HepG2 (cell line): ENCODE results near the gene SNX30. TPM values are rescaled to one million over a fixed set of nuclear protein-coding genes. Genes with fewer than 3 reads are reported as not detected.

Experiments used
- GABPA ChIP-seq, 2 experiments: IDR thresholded peaks; 2 replicates each; pipeline ENCODE4 v1.6.1; 2011 to 2016; ENCODE audit warnings: low read depth in 2 of 2, low read length in 1 of 2, missing biosample characterization in 1 of 2, missing genetic modification characterization in 1 of 2
- GABPB1 ChIP-seq: IDR thresholded peaks from 2 replicates; pipeline ENCODE4 v1.6.1; 2016; ENCODE audit warnings: mild to moderate bottlenecking, missing genetic modification reagents, moderate library complexity, missing compliant biosample characterization
- NPAS2 ChIP-seq: sonication (generic); formaldehyde crosslinking; IDR thresholded peaks from 2 replicates; pipeline ENCODE4 v1.8.0; 2022; ENCODE audit warnings: mild to moderate bottlenecking, missing genetic modification reagents, borderline replicate concordance
- RAD21 ChIP-seq: fragments of 450-650 bp; formaldehyde crosslinking; IDR thresholded peaks from 2 replicates; pipeline ENCODE4 v1.5.0; 2020; ENCODE audit warnings: mild to moderate bottlenecking
- SMAD3 ChIP-seq: sonication (generic); formaldehyde crosslinking; IDR thresholded peaks from 2 replicates; pipeline ENCODE4 v1.4.0; 2020; ENCODE audit warnings: missing genetic modification reagents
- SYNCRIP ChIP-seq: fragments of 200-400 bp; formaldehyde crosslinking; IDR thresholded peaks from 2 replicates; pipeline ENCODE4 v1.6.1; 2018; ENCODE audit warnings: mild to moderate bottlenecking, low read depth, low read length; ENCODE audit not compliant: insufficient read depth
- ZNF501 ChIP-seq: sonication (generic); formaldehyde crosslinking; IDR thresholded peaks from 2 replicates; pipeline ENCODE4 v1.5.1; 2020; ENCODE audit warnings: mild to moderate bottlenecking, moderate library complexity, missing genetic modification reagents
- polyA plus RNA-seq, 8 experiments: library from polyadenylated mRNA; depleted of rRNA in 3 of 8; stranded (reverse) in 7 of 8; unstranded in 1 of 8; fragments of >200 nt; fragmentation: Illumina TruSeq in 4 of 8; extraction: Trizol in 4 of 8; gene quantifications; 2 replicates each; pipeline versions ENCODE4 v1.2.1 to v1.2.3, GENCODE V29; 2011 to 2016; ENCODE audit warnings: low read depth in 4 of 8, missing spikeins in 1 of 8, mixed read lengths in 1 of 8; ENCODE audit not compliant: insufficient read depth in 1 of 8
- total RNA-seq, 5 experiments: library from RNA; depleted of rRNA; stranded (reverse); fragments of >200 nt; fragmentation: Illumina TruSeq; extraction: Trizol; gene quantifications; 2 replicates each; pipeline ENCODE4 v1.2.3, GENCODE V29; 2016; ENCODE audit warnings: low read depth in 1 of 5
- TF ChIP-seq, protein P1 (sequence below), 2 experiments: fragments of 450-650 bp in 1 of 2; sonication (generic) in 1 of 2; formaldehyde crosslinking in 1 of 2; IDR thresholded peaks; 2 replicates each; pipeline versions ENCODE4 v1.6.1 to v1.8.0; 2016 to 2022; ENCODE audit warnings: antibody characterized with exemption in 1 of 2, mild to moderate bottlenecking in 1 of 2, missing genetic modification reagents in 1 of 2
- TF ChIP-seq, protein P2 (sequence below): sonication (generic); formaldehyde crosslinking; IDR thresholded peaks from 2 replicates; pipeline ENCODE4 v1.8.1; 2023; ENCODE audit warnings: mild to moderate bottlenecking, inconsistent platforms, moderate library complexity, missing genetic modification reagents, borderline replicate concordance
- TF ChIP-seq, protein P3 (sequence below): sonication (generic); formaldehyde crosslinking; IDR thresholded peaks from 2 replicates; pipeline ENCODE4 v1.4.0; 2020; ENCODE audit warnings: missing genetic modification reagents
- TF ChIP-seq, protein P4 (sequence below): sonication (generic); formaldehyde crosslinking; IDR thresholded peaks from 2 replicates; pipeline ENCODE4 v1.5.0; 2020; ENCODE audit warnings: mild to moderate bottlenecking, missing genetic modification reagents, moderate library complexity

The SNX30 gene
- total and polyA plus RNA-seq, 2 of the 13 experiments (the other 11 are each of a cell fraction or from before 2014, with no cell fraction given): 4.4 to 12.4 TPM

DNA sequence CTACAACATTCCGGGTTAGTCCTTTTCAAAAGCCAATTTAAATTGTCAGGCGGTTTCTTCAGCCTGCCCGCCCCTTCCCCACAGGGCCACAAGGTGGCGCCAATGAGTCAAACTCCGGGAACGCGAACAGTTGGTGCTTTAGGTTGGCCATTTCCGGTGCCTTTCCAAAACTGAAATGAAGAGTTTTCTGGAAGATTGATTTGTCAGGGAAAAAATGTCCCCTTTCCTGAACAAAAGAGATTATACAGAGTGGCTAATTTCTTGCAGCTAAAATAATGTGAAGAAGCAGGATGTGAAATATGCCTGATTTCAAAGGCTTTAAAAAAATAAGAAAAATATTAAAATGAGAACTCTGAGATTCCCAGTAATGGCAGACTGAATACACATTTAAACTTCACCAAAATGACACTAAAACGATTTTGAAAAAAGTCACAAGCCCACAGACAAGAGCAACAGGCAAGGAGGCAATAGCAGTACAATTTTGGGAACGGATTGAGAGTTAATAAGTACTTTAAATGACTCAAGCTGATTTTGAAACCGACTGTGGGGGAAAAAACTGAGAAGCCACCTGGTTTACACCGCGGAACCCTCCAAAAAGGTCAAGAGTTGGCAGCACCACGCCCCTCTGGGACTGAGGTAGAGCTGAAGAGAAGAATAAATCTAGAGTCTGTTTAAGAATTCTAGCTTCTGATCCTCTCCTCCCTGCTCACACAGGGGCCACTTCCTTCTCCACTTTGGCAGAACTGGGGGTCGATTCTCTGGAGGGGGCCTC lies 94.4 kb downstream of the SNX30 start (continued):
- TF ChIP-seq, protein P1, sequence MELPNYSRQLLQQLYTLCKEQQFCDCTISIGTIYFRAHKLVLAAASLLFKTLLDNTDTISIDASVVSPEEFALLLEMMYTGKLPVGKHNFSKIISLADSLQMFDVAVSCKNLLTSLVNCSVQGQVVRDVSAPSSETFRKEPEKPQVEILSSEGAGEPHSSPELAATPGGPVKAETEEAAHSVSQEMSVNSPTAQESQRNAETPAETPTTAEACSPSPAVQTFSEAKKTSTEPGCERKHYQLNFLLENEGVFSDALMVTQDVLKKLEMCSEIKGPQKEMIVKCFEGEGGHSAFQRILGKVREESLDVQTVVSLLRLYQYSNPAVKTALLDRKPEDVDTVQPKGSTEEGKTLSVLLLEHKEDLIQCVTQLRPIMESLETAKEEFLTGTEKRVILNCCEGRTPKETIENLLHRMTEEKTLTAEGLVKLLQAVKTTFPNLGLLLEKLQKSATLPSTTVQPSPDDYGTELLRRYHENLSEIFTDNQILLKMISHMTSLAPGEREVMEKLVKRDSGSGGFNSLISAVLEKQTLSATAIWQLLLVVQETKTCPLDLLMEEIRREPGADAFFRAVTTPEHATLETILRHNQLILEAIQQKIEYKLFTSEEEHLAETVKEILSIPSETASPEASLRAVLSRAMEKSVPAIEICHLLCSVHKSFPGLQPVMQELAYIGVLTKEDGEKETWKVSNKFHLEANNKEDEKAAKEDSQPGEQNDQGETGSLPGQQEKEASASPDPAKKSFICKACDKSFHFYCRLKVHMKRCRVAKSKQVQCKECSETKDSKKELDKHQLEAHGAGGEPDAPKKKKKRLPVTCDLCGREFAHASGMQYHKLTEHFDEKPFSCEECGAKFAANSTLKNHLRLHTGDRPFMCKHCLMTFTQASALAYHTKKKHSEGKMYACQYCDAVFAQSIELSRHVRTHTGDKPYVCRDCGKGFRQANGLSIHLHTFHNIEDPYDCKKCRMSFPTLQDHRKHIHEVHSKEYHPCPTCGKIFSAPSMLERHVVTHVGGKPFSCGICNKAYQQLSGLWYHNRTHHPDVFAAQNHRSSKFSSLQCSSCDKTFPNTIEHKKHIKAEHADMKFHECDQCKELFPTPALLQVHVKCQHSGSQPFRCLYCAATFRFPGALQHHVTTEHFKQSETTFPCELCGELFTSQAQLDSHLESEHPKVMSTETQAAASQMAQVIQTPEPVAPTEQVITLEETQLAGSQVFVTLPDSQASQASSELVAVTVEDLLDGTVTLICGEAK (IDR thresholded peaks at IDR 0.05): no peak
- TF ChIP-seq, protein P1 (CRISPR knock-in tag; IDR thresholded peaks at IDR 0.05): no peak
- TF ChIP-seq, protein P2, sequence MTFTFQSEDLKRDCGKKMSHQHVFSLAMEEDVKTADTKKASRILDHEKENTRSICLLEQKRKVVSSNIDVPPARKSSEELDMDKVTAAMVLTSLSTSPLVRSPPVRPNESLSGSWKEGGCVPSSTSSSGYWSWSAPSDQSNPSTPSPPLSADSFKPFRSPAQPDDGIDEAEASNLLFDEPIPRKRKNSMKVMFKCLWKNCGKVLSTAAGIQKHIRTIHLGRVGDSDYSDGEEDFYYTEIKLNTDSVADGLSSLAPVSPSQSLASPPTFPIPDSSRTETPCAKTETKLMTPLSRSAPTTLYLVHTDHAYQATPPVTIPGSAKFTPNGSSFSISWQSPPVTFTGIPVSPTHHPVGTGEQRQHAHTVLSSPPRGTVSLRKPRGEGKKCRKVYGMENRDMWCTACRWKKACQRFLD (CRISPR knock-in tag): no peak
- TF ChIP-seq GABPA (IDR thresholded peaks at IDR 0.05; ENCODE audit: low read depth, low read length) (no peak), GABPA (CRISPR knock-in tag; IDR thresholded peaks at IDR 0.05; ENCODE audit: low read depth) (peak; percentile 64), NPAS2 (CRISPR knock-in tag) (no peak), GABPB1 (CRISPR knock-in tag) (peak; percentile 70), SYNCRIP (no peak), ZNF501 (CRISPR knock-in tag) (peak; percentile 44; the same call in 1 of the 2 replicates), SMAD3 (CRISPR knock-in tag) (0 out of 2 replicates have a peak, but pooled peaks have one; percentile 45), RAD21 (CRISPR knock-in tag) (peak; percentile 76)
- TF ChIP-seq, protein P3, sequence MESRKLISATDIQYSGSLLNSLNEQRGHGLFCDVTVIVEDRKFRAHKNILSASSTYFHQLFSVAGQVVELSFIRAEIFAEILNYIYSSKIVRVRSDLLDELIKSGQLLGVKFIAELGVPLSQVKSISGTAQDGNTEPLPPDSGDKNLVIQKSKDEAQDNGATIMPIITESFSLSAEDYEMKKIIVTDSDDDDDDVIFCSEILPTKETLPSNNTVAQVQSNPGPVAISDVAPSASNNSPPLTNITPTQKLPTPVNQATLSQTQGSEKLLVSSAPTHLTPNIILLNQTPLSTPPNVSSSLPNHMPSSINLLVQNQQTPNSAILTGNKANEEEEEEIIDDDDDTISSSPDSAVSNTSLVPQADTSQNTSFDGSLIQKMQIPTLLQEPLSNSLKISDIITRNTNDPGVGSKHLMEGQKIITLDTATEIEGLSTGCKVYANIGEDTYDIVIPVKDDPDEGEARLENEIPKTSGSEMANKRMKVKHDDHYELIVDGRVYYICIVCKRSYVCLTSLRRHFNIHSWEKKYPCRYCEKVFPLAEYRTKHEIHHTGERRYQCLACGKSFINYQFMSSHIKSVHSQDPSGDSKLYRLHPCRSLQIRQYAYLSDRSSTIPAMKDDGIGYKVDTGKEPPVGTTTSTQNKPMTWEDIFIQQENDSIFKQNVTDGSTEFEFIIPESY (CRISPR knock-in tag): peak; percentile 75
- TF ChIP-seq, protein P4, sequence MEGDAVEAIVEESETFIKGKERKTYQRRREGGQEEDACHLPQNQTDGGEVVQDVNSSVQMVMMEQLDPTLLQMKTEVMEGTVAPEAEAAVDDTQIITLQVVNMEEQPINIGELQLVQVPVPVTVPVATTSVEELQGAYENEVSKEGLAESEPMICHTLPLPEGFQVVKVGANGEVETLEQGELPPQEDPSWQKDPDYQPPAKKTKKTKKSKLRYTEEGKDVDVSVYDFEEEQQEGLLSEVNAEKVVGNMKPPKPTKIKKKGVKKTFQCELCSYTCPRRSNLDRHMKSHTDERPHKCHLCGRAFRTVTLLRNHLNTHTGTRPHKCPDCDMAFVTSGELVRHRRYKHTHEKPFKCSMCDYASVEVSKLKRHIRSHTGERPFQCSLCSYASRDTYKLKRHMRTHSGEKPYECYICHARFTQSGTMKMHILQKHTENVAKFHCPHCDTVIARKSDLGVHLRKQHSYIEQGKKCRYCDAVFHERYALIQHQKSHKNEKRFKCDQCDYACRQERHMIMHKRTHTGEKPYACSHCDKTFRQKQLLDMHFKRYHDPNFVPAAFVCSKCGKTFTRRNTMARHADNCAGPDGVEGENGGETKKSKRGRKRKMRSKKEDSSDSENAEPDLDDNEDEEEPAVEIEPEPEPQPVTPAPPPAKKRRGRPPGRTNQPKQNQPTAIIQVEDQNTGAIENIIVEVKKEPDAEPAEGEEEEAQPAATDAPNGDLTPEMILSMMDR (CRISPR knock-in tag): peak; percentile 87
